Caco-2 (cell line): ENCODE measurements around the gene DAB1. TPM values are rescaled to one million over a fixed set of nuclear protein-coding genes. Genes with fewer than 3 reads are reported as not detected.

ENCODE experiments used
- BruUV-seq: library from RNA; stranded (reverse); fragments of 400-500 nt; replicated peaks from 2 replicates; lab custom pipeline; 2021; lab: Mats Ljungman, UMichigan
- CTCF ChIA-PET: fragments of 300-600 bp; sonication (Branson Sonifier 250); formaldehyde crosslinking; loops from one replicate; lab custom pipeline; 2022; ENCODE audit warnings: antibody characterized with exemption; lab: Charles Lee
- POLR2A ChIA-PET: fragments of 300-600 bp; sonication (Branson Sonifier 250); formaldehyde crosslinking; loops from one replicate; lab custom pipeline; 2022; ENCODE audit warnings: antibody characterized with exemption; lab: Charles Lee
- DNase-seq, 2 experiments: peaks; one replicate each; pipeline versions ENCODE4 v3.0.0 to v3.0.0-alpha.2; 2020 to 2022
- H3K27me3 ChIP-seq: replicated peaks from 2 replicates; pipeline ENCODE4 v1.6.0; 2011; ENCODE audit warnings: low read length; ENCODE audit not compliant: control insufficient read depth, insufficient read depth
- H3K36me3 ChIP-seq: 2 replicates; pipeline ENCODE4 v1.5.1; 2011; ENCODE audit warnings: low read length; ENCODE audit not compliant: control insufficient read depth, insufficient read depth
- H3K4me1 ChIP-seq: fragments of 250-450 bp; sonication (Bioruptor Pico); 2 replicates; pipeline ENCODE4 v1.5.1; 2020; ENCODE audit warnings: mild to moderate bottlenecking
- H3K4me3 ChIP-seq: 2 replicates; pipeline ENCODE4 v1.5.1; 2011; ENCODE audit warnings: low read depth, mild to moderate bottlenecking, control low read depth, low read length
- H3K9me3 ChIP-seq: fragments of 250-450 bp; sonication (Bioruptor Pico); 2 replicates; pipeline ENCODE4 v1.5.1; 2020; ENCODE audit warnings: mild to moderate bottlenecking, moderate library complexity
- H3K27ac Mint-ChIP-seq: one replicate; pipeline ENCODE4 v1.8.0; 2022; ENCODE audit warnings: mixed read lengths; ENCODE audit not compliant: unreplicated experiment
- H3K27me3 Mint-ChIP-seq: one replicate; pipeline ENCODE4 v1.8.0; 2022; ENCODE audit warnings: mixed read lengths; ENCODE audit not compliant: insufficient read depth, unreplicated experiment
- H3K36me3 Mint-ChIP-seq: one replicate; pipeline ENCODE4 v1.8.0; 2022; ENCODE audit warnings: mild to moderate bottlenecking, mixed read lengths; ENCODE audit not compliant: insufficient read depth, unreplicated experiment
- H3K4me1 Mint-ChIP-seq: one replicate; pipeline ENCODE4 v1.8.0; 2022; ENCODE audit warnings: low read depth, mixed read lengths; ENCODE audit not compliant: unreplicated experiment
- H3K4me3 Mint-ChIP-seq: one replicate; pipeline ENCODE4 v1.8.0; 2022; ENCODE audit warnings: mild to moderate bottlenecking, moderate library complexity, mixed read lengths; ENCODE audit not compliant: unreplicated experiment
- H3K9me3 Mint-ChIP-seq: one replicate; pipeline ENCODE4 v1.8.0; 2022; ENCODE audit warnings: mixed read lengths; ENCODE audit not compliant: unreplicated experiment
- CTCF ChIP-seq, 2 experiments: fragments of 200-600 bp in 1 of 2; IDR thresholded peaks; 1 replicate in 1 of 2; 2 replicates in 1 of 2; pipeline versions ENCODE4 v1.5.1 to v1.8.0; 2011 to 2022; ENCODE audit warnings: antibody characterized with exemption in 1 of 2, control low read depth in 1 of 2, inconsistent platforms in 1 of 2, low read depth in 1 of 2, low read length in 1 of 2, mild to moderate bottlenecking in 1 of 2, moderate library complexity in 1 of 2; ENCODE audit not compliant: insufficient read depth in 1 of 2, severe bottlenecking in 1 of 2, unreplicated experiment in 1 of 2
- intact Hi-C: fragments of 100-400 bp; cut with micrococcal nuclease; formaldehyde crosslinking; loops from one replicate; pipeline ENCODE4 v1.10.0; 2022; ENCODE audit not compliant: unreplicated experiment
- total RNA-seq: library from RNA; stranded (reverse); gene quantifications from 2 replicates; pipeline ENCODE4 v1.2.3, GENCODE V29; 2022

The DAB1 gene
- total RNA-seq, 1 experiment from 2014 or later: 0.32 TPM

GRCh38 chr1:56965191-56965590, 458.7 kb downstream of the DAB1 start:
- CTCF ChIA-PET: no interaction called here

GRCh38 chr1:56964349-56965017, 459.4 kb downstream of the DAB1 start:
- intact Hi-C loops: no loop called here
- no peaks in the 10 kb centered on the region for H3K36me3 ChIP-seq
- Mint-ChIP-seq H3K27ac (peak overlapping the region; percentile 11), H3K27me3 (no peaks in the 10 kb centered on the region), H3K9me3 (no peaks in the 10 kb centered on the region), H3K4me3 (no peak overlapping the region), H3K4me1 (peaks cover 10% of the 10 kb centered on the region), H3K36me3 (no peaks in the 10 kb centered on the region)
- H3K9me3 ChIP-seq: no peaks in the 10 kb centered on the region
- ChIA-PET POLR2A (no interaction called here), CTCF (interaction anchor here (0.6 kb wide), 1 partner anchor 134 kb away, joined by 3 read pairs; no protein-coding TSS in a partner anchor)
- no peaks in the 10 kb centered on the region for H3K27me3 ChIP-seq
- DNase-seq: no peak
- peaks cover 2% of the 10 kb centered on the region; the same call in 1 of the 2 replicates for H3K4me1 ChIP-seq
- no peak for TF ChIP-seq CTCF (IDR thresholded peaks at IDR 0.05; ENCODE audit: insufficient read depth in 1 of 2, low read depth in 1 of 2, low read length in 1 of 2, severe bottlenecking in 1 of 2, unreplicated experiment in 1 of 2)
- BruUV-seq: no TSS peak
- no peak overlapping the region for H3K4me3 ChIP-seq

More at GRCh38 chr1:56965191-56965590, 458.7 kb downstream of the DAB1 start:
- no peaks in the 10 kb centered on the region for H3K9me3 ChIP-seq
- peaks cover 11% of the 10 kb centered on the region for H3K4me1 Mint-ChIP-seq
- intact Hi-C loops: no loop called here
- H3K9me3 Mint-ChIP-seq: no peaks in the 10 kb centered on the region
- H3K4me3 Mint-ChIP-seq: no peak overlapping the region
- POLR2A ChIA-PET: no interaction called here
- H3K36me3 ChIP-seq: no peaks in the 10 kb centered on the region
- no peak overlapping the region for H3K27ac Mint-ChIP-seq
- H3K27me3 ChIP-seq: no peaks in the 10 kb centered on the region
- BruUV-seq: no TSS peak
- no peak overlapping the region for H3K4me3 ChIP-seq
- peaks cover 2% of the 10 kb centered on the region; the same call in 1 of the 2 replicates for H3K4me1 ChIP-seq
- TF ChIP-seq CTCF (IDR thresholded peaks at IDR 0.05; ENCODE audit: insufficient read depth in 1 of 2, low read depth in 1 of 2, low read length in 1 of 2, severe bottlenecking in 1 of 2, unreplicated experiment in 1 of 2): no peak
- H3K27me3 Mint-ChIP-seq: no peaks in the 10 kb centered on the region
- no peak for DNase-seq
- H3K36me3 Mint-ChIP-seq: no peaks in the 10 kb centered on the region

GRCh38 chr1:56963667-56964066, 460.2 kb downstream of the DAB1 start:
- POLR2A ChIA-PET: no interaction called here
- TF ChIP-seq CTCF (IDR thresholded peaks at IDR 0.05; ENCODE audit: insufficient read depth in 1 of 2, low read depth in 1 of 2, low read length in 1 of 2, severe bottlenecking in 1 of 2, unreplicated experiment in 1 of 2): no peak
- DNase-seq: no peak
- peaks cover 17% of the 10 kb centered on the region for H3K4me1 Mint-ChIP-seq
- no peak overlapping the region for H3K4me3 Mint-ChIP-seq
- no peaks in the 10 kb centered on the region for H3K27me3 Mint-ChIP-seq
- no TSS peak for BruUV-seq
- H3K4me1 ChIP-seq: peaks cover 6% of the 10 kb centered on the region
- intact Hi-C loops: no loop called here
- no peaks in the 10 kb centered on the region for H3K36me3 ChIP-seq
- no peaks in the 10 kb centered on the region for H3K36me3 Mint-ChIP-seq
- no peak overlapping the region for H3K27ac Mint-ChIP-seq
- H3K9me3 Mint-ChIP-seq: no peaks in the 10 kb centered on the region
- CTCF ChIA-PET: no interaction called here
- H3K9me3 ChIP-seq: no peaks in the 10 kb centered on the region
- H3K4me3 ChIP-seq: no peak overlapping the region
- H3K27me3 ChIP-seq: no peaks in the 10 kb centered on the region
